Activated naive CD8-positive, alpha-beta T cell treated with anti-CD3 and anti-CD28 coated beads for 36 hours (primary cell): ENCODE data around the gene OTUD6A. TPM values are rescaled to one million over a fixed set of nuclear protein-coding genes. Genes with fewer than 3 reads are reported as not detected.
A peak's percentile ranks its signal among the peaks of the same experiment; 100 is the strongest.

ENCODE experiments used
- DNase-seq: peaks from one replicate; pipeline ENCODE4 v3.0.0; 2021
- H3K27ac Mint-ChIP-seq: one replicate; pipeline ENCODE4 v1.8.0; 2022; ENCODE audit warnings: mild to moderate bottlenecking, moderate library complexity, mixed read lengths
- H3K27me3 Mint-ChIP-seq: one replicate; pipeline ENCODE4 v1.8.0; 2022; ENCODE audit warnings: mild to moderate bottlenecking, mixed read lengths
- H3K36me3 Mint-ChIP-seq: one replicate; pipeline ENCODE4 v1.8.0; 2021; ENCODE audit warnings: mild to moderate bottlenecking, mixed read lengths
- H3K4me1 Mint-ChIP-seq: one replicate; pipeline ENCODE4 v1.8.0; 2021; ENCODE audit warnings: mixed read lengths
- H3K4me3 Mint-ChIP-seq: one replicate; pipeline ENCODE4 v1.8.0; 2022; ENCODE audit warnings: mild to moderate bottlenecking, moderate library complexity, mixed read lengths
- H3K9me3 Mint-ChIP-seq: one replicate; pipeline ENCODE4 v1.8.0; 2022; ENCODE audit warnings: mixed read lengths
- total RNA-seq, 2 experiments: library from RNA; stranded (reverse); gene quantifications; one replicate each; pipeline ENCODE4 v1.2.3, GENCODE V29; 2021

Gene OTUD6A
- not detected for total RNA-seq

GRCh38 chrX:70062076-70062475 lies at the start of gene OTUD6A:
Gene OTUD6A (plus strand): TSS chrX:70062457. CDS start chrX:70062525, 68 bp downstream.
- peaks cover 6% of the 10 kb centered on the region for H3K27me3 Mint-ChIP-seq
- H3K4me3 Mint-ChIP-seq = no peak within 1 kb of the TSS
- H3K4me1 Mint-ChIP-seq = no peaks in the 10 kb centered on the region
- no peaks in the 10 kb centered on the region for H3K9me3 Mint-ChIP-seq
- H3K36me3 Mint-ChIP-seq = no peaks in the 10 kb centered on the region
- no peak for DNase-seq
- no peak within 1 kb of the TSS for H3K27ac Mint-ChIP-seq

DNA sequence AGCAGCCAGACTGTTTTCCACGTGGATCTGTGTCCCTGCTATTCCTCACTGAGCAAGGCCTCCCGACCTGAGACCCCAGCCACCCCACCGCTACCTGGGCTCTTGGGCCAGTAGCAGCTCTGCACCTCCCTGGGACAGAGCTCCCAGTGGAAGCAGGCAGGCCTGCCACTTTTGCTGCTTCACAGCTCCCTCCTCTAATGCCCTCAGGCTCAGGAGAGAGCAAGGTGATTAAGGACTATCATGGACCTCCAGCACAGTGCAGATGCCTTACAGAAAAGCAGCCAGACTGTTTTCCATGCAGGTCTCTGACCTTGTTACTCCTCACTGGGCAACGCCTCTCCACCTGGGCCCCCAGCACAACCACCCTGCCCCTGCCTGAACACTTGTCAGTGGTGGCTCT lies 49.5 kb upstream of the OTUD6A start:
- Mint-ChIP-seq H3K36me3 (no peaks in the 10 kb centered on the region), H3K9me3 (peaks cover 2% of the 10 kb centered on the region), H3K27ac (no peak overlapping the region), H3K4me3 (no peak overlapping the region), H3K27me3 (peaks cover 4% of the 10 kb centered on the region), H3K4me1 (peaks cover 6% of the 10 kb centered on the region)
- no peak for DNase-seq

DNA sequence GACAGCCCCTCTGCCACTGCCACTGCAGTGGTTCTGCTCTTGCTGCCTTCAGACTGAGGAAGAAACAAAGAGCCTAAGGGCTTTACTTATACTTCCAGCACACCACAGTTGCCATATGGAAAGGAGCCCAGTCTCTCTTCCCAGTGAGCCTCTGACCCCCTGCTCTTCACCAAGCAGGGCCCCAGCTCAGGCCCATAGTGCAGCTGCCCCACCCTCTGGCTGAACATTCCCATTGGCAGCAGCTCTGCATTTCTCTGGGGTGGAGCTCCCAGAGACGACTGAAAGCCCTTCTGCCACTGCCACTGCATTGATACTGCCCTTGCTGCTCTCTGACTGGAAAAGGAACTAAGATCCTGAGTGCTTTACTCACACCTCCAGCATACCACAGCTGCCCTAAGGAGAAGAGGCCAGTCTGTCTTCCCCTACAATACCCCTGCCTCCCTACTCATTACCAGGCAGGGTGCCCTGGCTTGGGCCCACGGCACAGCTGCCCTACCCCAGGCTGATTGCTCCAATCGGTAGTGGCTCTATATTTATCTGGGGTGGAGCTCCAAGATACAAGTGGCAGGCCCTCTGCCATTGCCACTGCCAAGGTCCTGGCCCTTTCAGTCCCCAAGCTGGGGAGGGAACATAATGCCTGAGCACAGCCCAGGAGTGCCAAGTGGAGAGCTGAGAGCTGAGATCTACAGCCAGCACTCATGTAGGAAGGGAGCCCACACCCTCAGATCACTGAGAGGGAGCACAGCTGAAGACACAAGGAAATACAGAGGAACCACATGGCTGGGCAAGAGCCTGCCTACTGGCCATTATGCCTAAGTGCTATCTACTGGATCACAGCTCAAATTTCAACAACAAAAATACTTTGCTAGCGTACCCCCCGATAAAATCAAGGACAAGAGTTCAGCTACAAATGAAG lies 48.5 kb upstream of the OTUD6A start:
- Mint-ChIP-seq H3K4me3 (no peak overlapping the region), H3K27me3 (peaks cover 4% of the 10 kb centered on the region), H3K36me3 (no peaks in the 10 kb centered on the region), H3K4me1 (peaks cover 6% of the 10 kb centered on the region), H3K27ac (no peak overlapping the region), H3K9me3 (peaks cover 2% of the 10 kb centered on the region)
- DNase-seq = no peak

DNA sequence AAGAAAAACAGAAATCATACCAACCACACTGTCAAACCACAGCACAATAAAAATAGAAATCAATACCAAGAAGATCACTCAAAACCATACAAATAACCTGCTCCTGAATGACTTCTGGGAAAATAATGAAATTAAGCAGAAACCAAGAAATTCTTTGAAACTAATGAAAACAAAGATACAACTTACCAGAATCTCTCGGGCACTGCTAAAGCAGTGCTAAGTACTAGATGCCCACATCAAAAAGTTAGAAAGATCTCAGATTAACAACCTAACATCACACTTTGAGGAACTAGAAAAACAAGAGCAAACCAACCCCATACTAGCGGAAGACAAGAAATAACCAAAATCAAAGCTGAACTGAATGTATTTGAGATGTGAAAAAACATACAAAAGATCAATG lies 45.7 kb upstream of the OTUD6A start:
- H3K4me1 Mint-ChIP-seq = peaks cover 6% of the 10 kb centered on the region
- H3K4me3 Mint-ChIP-seq = no peak overlapping the region
- H3K27ac Mint-ChIP-seq = no peak overlapping the region
- no peaks in the 10 kb centered on the region for H3K36me3 Mint-ChIP-seq
- DNase-seq = no peak
- H3K27me3 Mint-ChIP-seq = peaks cover 3% of the 10 kb centered on the region
- H3K9me3 Mint-ChIP-seq = peaks cover 2% of the 10 kb centered on the region

- peaks cover 9% of the 10 kb centered on the region for H3K4me1 Mint-ChIP-seq
Observed at GRCh38 chrX:70022616-70023015, 39.6 kb upstream of the OTUD6A start.

DNA sequence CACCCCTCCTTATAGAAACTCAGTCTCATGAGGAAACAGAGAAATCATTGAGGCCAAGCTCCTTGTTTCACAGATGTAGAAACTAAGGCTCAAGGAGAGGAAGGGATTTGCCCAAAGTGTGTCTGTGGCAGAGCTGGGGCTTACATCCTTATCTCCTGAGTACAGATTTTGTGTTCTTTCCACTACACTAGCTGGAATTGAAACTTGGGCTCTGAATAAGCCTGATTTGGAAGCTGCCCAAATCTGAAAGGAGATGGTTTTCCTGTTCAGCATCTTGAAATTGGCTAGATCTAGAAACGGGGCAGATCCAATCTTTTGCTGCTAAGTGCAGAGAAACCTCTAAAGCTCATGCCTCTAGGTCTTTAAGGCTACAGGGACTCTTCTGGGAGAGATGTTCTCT lies 36.8 kb upstream of the OTUD6A start:
- no peaks in the 10 kb centered on the region for H3K27me3 Mint-ChIP-seq
- no peaks in the 10 kb centered on the region for H3K36me3 Mint-ChIP-seq
- peaks cover 9% of the 10 kb centered on the region for H3K4me1 Mint-ChIP-seq
- no peak for DNase-seq
- H3K4me3 Mint-ChIP-seq = no peak overlapping the region
- no peaks in the 10 kb centered on the region for H3K9me3 Mint-ChIP-seq
- no peak overlapping the region for H3K27ac Mint-ChIP-seq

More at GRCh38 chrX:70022616-70023015, 39.6 kb upstream of the OTUD6A start:
- H3K27me3 Mint-ChIP-seq = no peaks in the 10 kb centered on the region
- no peak overlapping the region for H3K27ac Mint-ChIP-seq
- H3K4me3 Mint-ChIP-seq = no peak overlapping the region
- no peak for DNase-seq
- no peaks in the 10 kb centered on the region for H3K36me3 Mint-ChIP-seq
- peaks cover under 1% of the 10 kb centered on the region for H3K9me3 Mint-ChIP-seq

- no peak overlapping the region for H3K27ac Mint-ChIP-seq
- no peaks in the 10 kb centered on the region for H3K9me3 Mint-ChIP-seq
- no peaks in the 10 kb centered on the region for H3K27me3 Mint-ChIP-seq
- no peak for DNase-seq
- H3K36me3 Mint-ChIP-seq = no peaks in the 10 kb centered on the region
- H3K4me3 Mint-ChIP-seq = no peak overlapping the region
- H3K4me1 Mint-ChIP-seq = peaks cover 9% of the 10 kb centered on the region
Observed at GRCh38 chrX:70026112-70026850, 36.0 kb upstream of the OTUD6A start.

DNA sequence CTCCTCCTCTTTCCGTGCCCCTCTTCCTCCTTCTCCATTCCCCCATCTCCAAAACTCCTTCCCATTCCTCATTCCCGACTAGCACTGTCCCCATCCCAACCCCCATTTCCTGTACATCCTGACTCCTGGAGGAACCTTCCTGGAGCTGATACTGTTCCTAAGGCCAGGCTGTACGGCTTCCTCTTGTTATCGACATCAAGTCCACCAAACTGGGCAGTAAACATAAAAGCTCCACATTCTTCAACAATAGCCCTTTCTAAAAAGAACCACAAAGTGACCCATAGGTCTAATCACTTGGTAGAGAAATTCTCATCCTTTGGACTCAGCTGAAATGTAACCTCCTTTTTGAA lies 35.4 kb upstream of the OTUD6A start:
- no peaks in the 10 kb centered on the region for H3K27me3 Mint-ChIP-seq
- no peaks in the 10 kb centered on the region for H3K36me3 Mint-ChIP-seq
- no peak overlapping the region for H3K4me3 Mint-ChIP-seq
- H3K9me3 Mint-ChIP-seq = no peaks in the 10 kb centered on the region
- H3K4me1 Mint-ChIP-seq = peaks cover 9% of the 10 kb centered on the region
- DNase-seq = no peak
- no peak overlapping the region for H3K27ac Mint-ChIP-seq

DNA sequence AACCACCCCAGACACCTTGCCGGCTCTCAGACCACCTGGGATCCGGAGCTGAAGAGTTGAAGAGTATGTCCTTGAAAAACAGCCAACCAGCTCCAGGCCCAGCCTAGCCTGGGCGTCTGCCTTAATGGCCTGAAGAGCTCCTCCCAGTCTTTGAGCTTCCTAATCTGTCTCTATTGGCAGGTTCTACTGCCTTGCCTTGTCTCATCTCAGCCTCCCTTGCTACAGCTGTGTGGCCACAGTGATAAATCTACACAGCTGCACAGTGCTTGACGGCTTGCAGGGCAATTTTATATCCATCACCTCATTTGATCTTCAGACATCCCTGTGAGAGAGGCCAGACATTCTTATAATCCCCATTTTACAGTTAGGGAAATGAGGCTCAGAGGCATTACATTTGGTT lies 32.4 kb upstream of the OTUD6A start:
- no peak overlapping the region for H3K4me3 Mint-ChIP-seq
- peaks cover 9% of the 10 kb centered on the region for H3K4me1 Mint-ChIP-seq
- H3K27ac Mint-ChIP-seq = no peak overlapping the region
- H3K9me3 Mint-ChIP-seq = no peaks in the 10 kb centered on the region
- H3K36me3 Mint-ChIP-seq = no peaks in the 10 kb centered on the region
- no peak for DNase-seq
- no peaks in the 10 kb centered on the region for H3K27me3 Mint-ChIP-seq

DNA sequence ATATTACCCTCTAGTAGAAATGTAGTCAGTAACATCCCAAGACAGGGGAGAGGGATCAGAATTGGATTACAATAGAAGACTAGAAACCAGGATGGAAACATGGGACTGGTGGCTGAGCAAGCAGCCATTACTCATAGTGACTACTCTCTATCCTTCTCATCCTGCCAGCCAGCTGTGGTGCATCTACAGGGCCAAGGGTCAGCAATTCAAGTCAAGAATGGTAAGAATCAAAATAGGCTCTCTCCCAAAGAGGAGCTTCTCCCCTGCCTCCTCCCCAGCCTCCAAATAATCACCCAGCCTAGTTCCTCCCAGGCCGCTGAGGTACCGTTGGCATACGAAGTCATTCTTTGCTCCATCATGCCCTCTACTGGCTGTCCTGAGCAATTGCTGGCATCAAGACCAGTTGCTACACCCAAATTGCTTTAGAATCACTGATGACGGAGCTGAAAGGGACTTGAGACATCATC lies 31.9 kb upstream of the OTUD6A start:
- Mint-ChIP-seq H3K9me3 (no peaks in the 10 kb centered on the region), H3K36me3 (no peaks in the 10 kb centered on the region), H3K4me3 (no peak overlapping the region), H3K4me1 (peaks cover 9% of the 10 kb centered on the region), H3K27ac (no peak overlapping the region), H3K27me3 (no peaks in the 10 kb centered on the region)
- peak; percentile 20 for DNase-seq

DNA sequence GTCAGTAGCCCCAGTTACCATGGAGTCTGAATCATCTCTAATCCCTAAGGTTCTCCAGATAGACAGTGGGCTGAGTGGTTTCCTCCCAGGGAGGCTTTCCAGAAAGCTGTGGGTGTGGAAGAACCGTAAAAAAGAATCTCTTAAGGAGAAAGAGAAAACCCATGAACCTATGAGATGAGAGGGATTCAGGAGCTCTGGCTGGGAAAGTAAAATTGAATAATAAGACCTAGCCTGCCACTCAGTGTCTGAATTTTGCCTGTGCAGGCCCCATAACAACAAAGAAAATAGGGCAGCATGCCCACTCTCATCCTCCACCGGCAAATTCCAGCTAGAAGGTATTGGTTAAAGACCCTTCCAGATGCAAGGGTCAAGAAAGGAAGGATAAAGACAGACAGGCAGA lies 29.5 kb upstream of the OTUD6A start:
- H3K36me3 Mint-ChIP-seq = no peaks in the 10 kb centered on the region
- no peaks in the 10 kb centered on the region for H3K4me1 Mint-ChIP-seq
- H3K4me3 Mint-ChIP-seq = no peak overlapping the region
- no peak overlapping the region for H3K27ac Mint-ChIP-seq
- H3K27me3 Mint-ChIP-seq = no peaks in the 10 kb centered on the region
- no peaks in the 10 kb centered on the region for H3K9me3 Mint-ChIP-seq
- DNase-seq = no peak

DNA sequence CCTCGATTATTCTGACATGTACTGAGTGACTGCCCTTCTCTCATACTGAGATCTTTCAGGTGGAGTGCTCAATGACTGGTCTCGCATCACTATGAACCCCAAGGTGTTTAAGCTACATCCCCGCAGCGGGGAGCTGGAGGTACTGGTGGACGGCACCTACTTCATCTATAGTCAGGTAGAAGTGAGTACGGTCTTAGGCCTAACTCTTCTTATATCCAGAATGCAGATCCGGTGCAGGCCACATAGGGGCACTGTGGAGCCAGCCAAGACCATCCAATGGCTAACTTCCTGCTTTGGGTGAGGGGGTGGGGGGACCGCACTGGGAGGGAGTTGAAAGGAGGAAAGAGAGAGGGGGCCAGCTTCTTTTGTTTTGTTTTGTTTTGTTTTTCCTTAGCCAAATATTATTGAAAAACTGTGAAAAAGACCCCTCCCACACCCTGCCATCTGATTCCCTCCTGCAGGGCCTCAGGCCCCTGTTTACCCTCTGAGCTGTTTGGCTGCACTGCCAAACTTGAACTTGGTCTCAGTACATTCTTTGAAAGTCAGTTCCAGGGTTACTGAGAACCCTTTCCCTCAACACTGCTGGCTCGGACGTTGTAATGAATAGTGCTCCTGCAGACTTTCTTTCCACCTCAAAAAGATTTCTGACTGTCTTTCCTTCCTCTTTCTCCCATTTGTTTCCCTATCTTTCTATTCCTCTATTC lies 28.8 kb upstream of the OTUD6A start:
- H3K4me1 Mint-ChIP-seq = no peaks in the 10 kb centered on the region
- H3K27ac Mint-ChIP-seq = no peak overlapping the region
- H3K36me3 Mint-ChIP-seq = no peaks in the 10 kb centered on the region
- no peak overlapping the region for H3K4me3 Mint-ChIP-seq
- no peaks in the 10 kb centered on the region for H3K9me3 Mint-ChIP-seq
- H3K27me3 Mint-ChIP-seq = no peaks in the 10 kb centered on the region
- DNase-seq = peak; percentile 24

DNA sequence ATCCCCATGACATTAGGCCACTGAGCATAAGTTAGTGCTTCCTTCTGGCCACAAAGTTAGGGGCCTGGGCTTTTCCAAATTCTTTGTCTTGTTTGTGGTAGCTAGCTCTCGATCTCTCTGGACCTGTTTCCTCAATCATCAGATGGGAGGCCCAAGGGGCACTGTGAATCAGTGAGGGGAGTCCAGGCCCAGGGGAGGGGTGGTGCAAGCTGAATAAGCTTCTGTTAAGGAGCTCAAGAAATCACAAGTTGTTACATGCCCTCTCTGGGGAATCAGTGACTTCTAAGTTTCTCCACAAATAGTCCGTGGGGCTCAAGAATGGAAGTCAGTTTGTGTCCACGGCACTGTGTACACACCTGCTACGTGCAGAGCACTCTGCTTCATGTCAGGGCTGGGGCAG lies 27.6 kb upstream of the OTUD6A start:
- no peak overlapping the region for H3K27ac Mint-ChIP-seq
- no peaks in the 10 kb centered on the region for H3K36me3 Mint-ChIP-seq
- no peaks in the 10 kb centered on the region for H3K27me3 Mint-ChIP-seq
- no peaks in the 10 kb centered on the region for H3K4me1 Mint-ChIP-seq
- DNase-seq = no peak
- H3K4me3 Mint-ChIP-seq = no peak overlapping the region
- H3K9me3 Mint-ChIP-seq = no peaks in the 10 kb centered on the region

- Mint-ChIP-seq H3K4me3 (no peak overlapping the region), H3K27me3 (no peaks in the 10 kb centered on the region), H3K36me3 (no peaks in the 10 kb centered on the region), H3K27ac (no peak overlapping the region), H3K4me1 (no peaks in the 10 kb centered on the region), H3K9me3 (no peaks in the 10 kb centered on the region)
- no peak for DNase-seq
Observed at GRCh38 chrX:70038515-70038914, 23.7 kb upstream of the OTUD6A start.

DNA sequence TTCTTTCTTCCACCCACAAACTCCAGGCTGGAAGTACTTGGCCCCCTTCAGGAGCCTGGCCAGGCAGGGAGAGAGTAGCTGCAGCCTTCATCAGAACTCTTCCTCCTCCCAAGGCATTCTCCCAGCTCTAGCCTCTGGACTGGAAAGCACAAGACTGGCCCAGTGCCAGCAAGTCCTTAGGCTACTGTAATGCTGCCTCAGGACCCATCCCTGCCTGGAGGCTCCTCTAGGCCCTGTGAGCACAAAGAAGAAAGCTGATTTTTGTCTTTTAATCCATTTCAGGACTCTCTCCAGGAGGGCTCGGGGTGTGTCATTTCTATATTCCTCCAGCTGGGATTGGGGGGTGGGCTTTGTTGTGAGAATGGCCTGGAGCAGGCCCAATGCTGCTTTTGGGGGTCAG lies 23.3 kb upstream of the OTUD6A start:
- H3K4me3 Mint-ChIP-seq = no peak overlapping the region
- H3K27ac Mint-ChIP-seq = no peak overlapping the region
- no peaks in the 10 kb centered on the region for H3K4me1 Mint-ChIP-seq
- DNase-seq = no peak
- no peaks in the 10 kb centered on the region for H3K9me3 Mint-ChIP-seq
- no peaks in the 10 kb centered on the region for H3K36me3 Mint-ChIP-seq
- H3K27me3 Mint-ChIP-seq = no peaks in the 10 kb centered on the region
